Measurements from ENCODE around the gene TAF11L13.

- TF ChIP-seq PATZ1 (CRISPR knock-in tag; IDR thresholded peaks at IDR 0.05; ENCODE audit: borderline replicate concordance) = no peak
- TF ChIP-seq CSDC2 (CRISPR knock-in tag; IDR thresholded peaks at IDR 0.05) = no peak
- TF ChIP-seq ZFP3 (CRISPR knock-in tag; IDR thresholded peaks at IDR 0.05) = no peak
- no peak for TF ChIP-seq PPARA (CRISPR knock-in tag; IDR thresholded peaks at IDR 0.05; ENCODE audit: borderline replicate concordance)
- TF ChIP-seq ARNTL (CRISPR knock-in tag; IDR thresholded peaks at IDR 0.05; ENCODE audit: borderline replicate concordance, low read depth) = no peak
These were observed 47.0 kb downstream of the TAF11L13 start for GRCh38 chr5:17678751-17679324.
